ENCODE measurements around the gene KRTDAP. TPM values are rescaled to one million over a fixed set of nuclear protein-coding genes. Genes with fewer than 3 reads are reported as not detected.
A peak's percentile ranks its signal among the peaks of the same experiment; 100 is the strongest.
"Not testable (repeated sequence)": the region's sequence is repeated elsewhere in the genome, so short reads cannot be mapped to it uniquely, and the experiment has no call there.

KRTDAP gene
- polyA plus RNA-seq, 3 donors: 0.40 to 1.5 (median 1.1) TPM

DNA sequence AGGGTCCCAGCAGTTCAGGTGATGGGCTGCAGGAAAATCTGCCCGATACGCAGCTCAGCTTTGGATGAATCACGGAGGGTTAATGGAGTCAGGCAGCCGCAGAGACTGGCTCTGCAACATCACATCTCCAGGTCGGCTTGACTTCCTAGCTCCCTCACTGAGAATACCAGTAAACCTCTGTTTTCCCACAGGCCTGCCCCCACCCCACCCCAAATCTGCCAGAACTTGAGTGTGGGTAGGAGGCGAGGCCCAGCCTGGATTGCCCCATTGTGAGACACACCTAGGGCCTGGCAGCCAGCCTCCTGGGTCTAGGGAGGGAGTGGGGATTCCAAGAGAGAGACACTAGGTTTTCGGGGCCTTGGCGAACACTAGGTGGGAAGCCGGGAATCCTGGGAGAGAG lies 3.7 kb upstream of the KRTDAP start:
- DNase-seq (ENCODE audit: extremely low read depth in 1 of 11, low read depth in 9 of 11, low spot score in 4 of 11): no peak

DNA sequence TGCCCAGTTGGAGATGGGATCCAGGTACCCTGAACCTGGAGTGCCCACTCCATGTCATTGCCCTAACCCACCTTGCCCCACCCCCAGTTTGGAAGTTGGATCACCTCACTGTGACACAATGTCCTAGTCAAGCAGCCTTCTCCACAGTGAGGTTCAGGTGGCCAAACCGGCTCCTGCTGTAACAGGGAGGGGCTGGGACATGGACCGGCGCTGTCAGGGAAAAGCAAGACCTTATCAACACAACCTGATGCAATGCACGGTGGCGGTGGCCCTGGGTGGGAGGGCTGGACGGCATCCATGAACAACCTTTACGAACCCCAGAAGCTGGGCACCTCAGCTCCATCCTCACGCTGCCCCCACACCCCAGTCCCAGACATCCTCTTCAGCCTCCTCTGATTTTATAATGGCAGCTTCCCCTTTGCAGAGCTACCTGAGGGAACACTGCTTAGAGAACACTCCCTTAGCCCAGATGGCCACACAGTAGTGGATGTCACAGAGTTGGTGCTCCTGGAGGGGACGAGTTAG lies 1.6 kb upstream of the KRTDAP start:
- no peak for DNase-seq (ENCODE audit: extremely low read depth in 1 of 11, low read depth in 9 of 11, low spot score in 4 of 11)

DNA sequence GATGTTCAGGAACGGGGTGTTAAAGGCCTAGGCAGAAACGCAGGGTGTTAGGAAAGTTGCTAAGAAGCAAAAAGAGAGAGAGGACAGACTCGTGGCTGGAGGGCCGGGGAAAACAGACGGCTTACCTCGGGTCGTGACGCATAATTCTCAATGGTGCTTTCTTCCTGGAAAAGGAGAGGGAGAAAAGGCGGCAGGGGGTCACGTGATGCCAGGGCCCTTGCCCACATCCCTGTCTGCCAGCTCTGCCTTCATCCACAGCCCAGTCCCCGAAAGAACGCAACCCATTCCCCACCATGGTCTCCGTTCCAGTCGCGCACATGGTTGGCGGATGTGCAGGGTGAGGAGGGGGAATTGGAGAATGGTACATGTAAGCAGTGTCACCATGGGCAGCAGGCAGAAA lies 1.6 kb downstream of the KRTDAP start:
- no peak for DNase-seq (ENCODE audit: extremely low read depth in 1 of 11, low read depth in 9 of 11, low spot score in 4 of 11)

DNA sequence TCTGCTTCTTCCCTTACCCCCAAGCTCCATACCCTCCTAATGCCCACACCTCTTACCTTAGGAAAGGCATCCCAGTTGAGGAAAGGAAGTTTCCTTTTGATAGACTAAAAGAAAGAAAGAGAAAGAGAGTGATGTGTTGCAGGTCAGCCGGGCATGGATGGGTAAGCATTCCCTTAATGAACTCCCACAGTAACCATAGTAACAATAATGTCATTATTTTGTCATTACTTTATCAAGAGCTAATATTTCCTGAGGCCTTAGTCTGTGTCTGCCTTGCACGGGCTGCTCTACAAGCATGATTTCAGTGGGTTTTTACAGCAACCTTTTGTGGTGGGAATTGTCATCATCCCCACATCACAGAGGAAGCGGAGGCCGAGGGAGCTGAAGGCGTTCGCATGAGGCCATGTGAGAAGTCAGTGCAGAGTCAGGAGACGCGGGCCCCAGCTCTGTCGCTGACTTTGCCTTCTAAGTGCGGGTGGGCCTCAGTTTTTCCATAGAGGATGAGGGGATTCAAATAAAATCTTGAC lies 2.5 kb downstream of the KRTDAP start:
- no peak for DNase-seq (ENCODE audit: extremely low read depth in 1 of 11, low read depth in 9 of 11, low spot score in 4 of 11)

DNA sequence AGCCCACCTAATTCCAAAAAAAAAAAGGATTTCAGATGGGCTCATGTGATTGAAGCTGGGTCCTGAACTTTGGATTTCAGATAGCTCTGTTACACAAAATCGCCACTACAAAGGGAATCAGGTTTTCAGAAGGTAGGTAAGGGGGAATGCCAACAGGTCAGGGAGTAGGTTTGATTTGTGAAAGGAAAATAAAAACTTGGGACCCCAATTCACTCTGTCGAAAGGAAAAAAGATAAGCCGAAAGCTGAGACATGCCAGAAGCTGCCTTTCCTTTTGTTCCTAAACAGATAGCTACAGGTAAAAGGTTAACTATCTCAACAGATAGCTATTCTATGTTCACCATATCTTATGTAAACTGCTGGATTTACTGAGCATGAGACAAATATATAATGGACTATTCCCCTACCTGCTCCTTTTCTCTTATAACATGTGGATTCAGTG lies 4.0 kb downstream of the KRTDAP start:
- no peak for DNase-seq (ENCODE audit: extremely low read depth in 1 of 11, low read depth in 9 of 11, low spot score in 4 of 11)

DNA sequence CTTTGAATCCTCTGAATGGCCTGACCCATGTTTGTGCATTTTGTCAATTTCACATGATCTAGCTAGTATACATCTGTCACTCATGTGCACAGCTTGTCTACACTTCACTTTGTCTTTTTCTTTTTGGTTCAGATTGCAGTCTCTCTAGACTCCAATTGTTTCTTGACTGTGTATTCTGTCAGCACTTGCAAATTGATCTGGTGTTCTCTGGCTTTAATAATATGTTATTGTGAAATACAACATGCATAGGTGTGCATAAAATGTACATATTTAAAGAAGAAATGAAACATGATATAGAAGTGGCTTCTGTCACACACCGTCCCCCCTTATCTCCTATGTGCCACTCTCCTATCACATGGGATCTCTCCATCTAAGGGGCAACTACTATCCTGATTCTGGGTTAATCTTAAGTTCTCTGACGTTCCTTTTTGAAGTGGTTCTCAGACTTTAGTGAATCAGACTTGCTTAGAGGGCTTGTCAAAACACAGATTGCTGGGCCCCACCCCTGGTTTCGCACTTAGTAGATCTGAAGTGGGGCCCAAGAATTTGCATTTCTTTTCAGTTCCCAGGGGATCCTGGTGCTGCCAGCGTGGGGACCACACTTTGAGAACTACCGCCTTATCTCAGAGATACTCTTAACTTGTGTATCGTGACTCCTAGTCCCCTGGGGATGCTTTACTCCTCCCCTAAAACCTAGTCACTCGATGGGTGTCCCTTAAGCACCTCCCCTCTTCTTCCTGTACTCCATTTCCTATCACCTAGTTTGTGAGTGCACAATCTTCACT lies 5.8 kb downstream of the KRTDAP start:
- no peak for DNase-seq (ENCODE audit: extremely low read depth in 1 of 11, low read depth in 9 of 11, low spot score in 4 of 11)

DNA sequence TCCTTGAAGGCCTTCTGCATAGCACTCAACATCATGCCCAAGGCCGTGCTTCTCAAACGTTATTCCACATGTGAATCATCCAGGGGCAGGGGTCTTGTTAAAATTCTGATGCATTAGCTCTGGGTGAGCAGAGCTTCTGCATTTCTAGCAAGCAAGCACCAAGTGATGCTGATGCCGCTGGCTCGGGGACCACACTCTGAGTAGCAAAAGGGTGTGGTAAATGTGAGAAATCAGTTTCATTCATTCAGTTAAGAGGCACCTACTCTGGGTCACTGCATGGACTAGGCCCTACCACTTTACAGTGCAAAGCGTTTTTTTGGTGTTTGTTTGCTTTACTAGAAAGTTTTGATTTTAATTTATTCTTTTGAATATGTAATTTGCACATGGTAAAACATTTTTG lies 7.2 kb downstream of the KRTDAP start:
- no peak for DNase-seq (ENCODE audit: extremely low read depth in 1 of 11, low read depth in 9 of 11, low spot score in 4 of 11)

DNA sequence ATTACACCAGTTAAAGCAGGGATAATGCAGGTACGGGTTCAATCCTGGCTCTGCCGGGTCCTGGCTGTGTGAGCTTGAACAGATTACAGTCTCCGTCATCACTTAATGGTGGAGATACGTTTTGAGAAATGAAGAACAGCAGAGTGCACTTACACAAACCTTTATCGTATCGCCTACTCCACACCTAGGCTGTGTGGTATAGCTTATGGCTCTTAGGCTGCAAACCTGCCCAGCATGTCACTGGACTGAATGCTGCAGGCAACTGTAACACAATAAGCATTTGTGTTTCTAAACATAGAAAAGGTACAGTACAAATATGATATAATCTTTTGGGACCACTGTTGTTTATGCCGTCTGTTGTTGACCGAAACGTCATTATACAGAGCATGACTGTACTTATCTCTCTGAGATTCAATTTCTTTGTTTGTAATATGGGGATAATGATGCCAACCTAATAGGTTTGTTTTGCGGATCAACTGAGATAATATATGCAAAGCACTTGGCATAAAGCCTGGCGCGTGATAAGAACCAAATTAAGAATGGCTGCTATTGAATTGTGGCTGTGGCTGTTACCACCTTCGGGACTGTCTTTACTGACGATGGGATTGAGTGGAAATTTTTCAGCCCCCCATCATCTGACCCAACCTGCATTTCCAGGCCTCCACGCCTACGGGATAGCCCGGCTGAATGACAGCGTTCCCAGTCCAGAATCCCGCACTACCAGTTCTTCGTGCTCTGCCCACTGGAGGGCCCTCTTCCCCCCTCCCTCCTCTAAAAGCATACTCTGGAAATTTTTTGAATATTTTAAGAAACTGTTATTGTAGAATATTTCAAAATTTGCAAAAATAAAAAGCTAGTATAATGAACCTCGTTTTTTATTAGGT lies 11.2 kb downstream of the KRTDAP start:
- no peak for DNase-seq (ENCODE audit: extremely low read depth in 1 of 11, low read depth in 9 of 11, low spot score in 4 of 11)

DNA sequence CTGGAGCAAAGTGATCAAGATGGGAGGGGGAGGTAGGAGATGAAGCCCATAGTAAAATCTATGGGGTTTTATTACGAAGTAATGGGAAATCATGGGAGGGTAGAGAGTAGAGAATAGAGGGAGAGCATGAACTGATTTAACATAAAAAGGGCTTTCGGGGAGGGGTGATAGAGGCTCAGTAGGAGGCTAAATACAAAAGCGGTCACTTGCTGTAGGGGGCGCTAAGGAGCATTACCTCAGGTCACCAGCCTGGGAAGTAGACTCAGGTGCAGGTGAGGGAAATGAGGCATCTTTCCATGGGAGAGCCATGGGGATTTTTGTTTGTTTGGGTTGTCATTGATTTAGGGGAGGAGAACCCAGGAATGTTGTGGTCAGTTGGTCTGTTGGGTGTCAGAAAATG lies 14.1 kb downstream of the KRTDAP start:
- DNase-seq (ENCODE audit: extremely low read depth in 1 of 11, low read depth in 9 of 11, low spot score in 4 of 11): no peak

DNA sequence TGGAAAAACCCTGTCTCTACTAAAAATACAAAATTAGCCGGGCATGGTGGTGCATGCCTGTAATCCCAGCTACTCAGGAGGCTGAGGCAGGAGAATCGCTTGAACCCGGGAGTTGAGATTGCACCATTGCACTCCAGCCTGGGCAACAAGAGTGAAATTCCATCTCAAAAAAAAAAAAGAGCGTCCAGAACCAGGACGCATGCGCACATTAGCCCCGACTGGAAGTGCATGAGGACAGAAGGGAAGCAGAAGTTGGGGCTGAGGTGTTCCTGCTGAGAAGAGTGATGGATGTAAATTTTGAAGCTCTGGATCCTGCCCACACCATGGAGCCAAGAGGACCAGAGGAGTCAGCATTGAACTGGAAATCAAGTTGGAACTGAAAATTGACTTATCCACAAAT lies 15.7 kb downstream of the KRTDAP start:
- DNase-seq (ENCODE audit: extremely low read depth in 1 of 11, low read depth in 9 of 11, low spot score in 4 of 11): not testable (repeated sequence)

DNA sequence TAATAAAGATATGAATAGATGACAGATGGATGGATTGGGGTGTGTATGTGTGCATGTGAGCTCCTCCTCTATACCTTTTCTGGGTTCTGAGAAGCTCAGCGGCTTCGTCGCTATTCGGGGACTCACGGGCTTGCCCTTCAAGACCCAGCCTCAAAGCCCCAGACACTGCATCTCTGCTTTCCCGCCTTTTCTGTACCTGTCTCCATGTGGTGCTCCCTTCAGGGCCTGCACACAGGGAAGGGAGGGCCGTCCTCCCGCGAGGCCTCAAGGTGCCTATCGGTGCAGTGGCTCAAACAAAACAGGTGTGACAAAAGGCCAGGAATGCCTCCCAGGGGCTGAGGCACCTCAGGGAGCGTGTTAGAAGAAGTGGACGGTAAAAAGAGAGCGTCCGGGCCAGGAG lies 16.2 kb downstream of the KRTDAP start:
- no peak for DNase-seq (ENCODE audit: extremely low read depth in 1 of 11, low read depth in 9 of 11, low spot score in 4 of 11)

DNA sequence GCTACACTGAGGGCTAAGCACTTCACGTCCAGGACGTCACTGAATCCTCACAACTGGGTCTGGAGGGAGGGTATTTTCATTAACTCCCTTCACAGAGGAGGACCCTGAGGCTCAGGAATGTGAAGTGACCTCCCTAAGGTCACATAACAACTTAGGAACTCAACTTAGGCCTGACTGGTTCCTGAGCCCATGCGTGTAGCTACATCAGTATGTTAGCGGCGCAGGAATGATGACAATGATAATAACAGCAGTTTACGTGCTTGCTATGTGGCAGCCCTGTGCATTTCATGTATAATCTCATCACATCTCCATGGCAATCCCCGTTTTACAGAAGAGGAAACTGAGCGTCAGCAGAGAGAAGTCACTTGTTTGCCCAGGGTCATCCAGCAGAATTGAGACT lies 18.3 kb downstream of the KRTDAP start:
- DNase-seq (ENCODE audit: extremely low read depth in 1 of 11, low read depth in 9 of 11, low spot score in 4 of 11): no peak

DNA sequence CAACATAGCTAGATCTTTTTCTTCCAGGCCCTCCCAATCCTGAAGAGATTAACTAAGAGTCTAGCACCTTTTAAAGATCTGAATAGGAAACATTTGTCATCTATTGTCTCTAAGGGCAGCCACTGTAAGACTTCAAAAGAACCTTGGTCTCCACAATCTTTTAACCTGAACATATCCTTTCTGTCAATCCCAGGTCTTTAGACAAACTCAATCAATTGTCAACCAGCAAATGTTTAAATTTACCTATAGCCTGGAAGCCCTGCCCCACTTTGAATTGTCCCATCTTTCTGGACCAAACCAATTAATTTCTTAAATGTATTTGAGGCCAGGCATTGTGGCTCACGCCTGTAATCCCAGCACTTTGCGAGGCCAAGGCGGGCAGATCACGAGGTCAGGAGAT lies 19.2 kb downstream of the KRTDAP start:
- DNase-seq (ENCODE audit: extremely low read depth in 1 of 11, low read depth in 9 of 11, low spot score in 4 of 11): not testable (repeated sequence)

DNA sequence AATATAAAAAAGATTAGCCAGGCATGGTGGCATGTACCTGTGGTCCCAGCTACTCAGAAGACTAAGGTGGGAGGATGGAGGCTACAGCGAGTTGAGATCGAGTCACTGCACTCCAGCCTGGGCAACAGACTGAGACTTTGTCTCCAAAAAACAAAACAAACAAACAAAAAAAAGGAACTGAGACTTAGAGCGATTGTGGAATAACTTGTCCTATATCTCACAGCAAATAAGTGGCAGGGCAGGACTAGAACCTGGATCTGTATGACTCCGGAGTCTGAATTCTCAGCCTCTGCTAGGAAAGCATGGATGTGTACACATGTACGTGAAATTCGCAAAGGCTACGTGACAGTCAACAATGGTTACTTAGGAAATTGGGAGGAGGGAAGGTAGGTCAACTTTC lies 20.1 kb downstream of the KRTDAP start:
- DNase-seq (ENCODE audit: extremely low read depth in 1 of 11, low read depth in 9 of 11, low spot score in 4 of 11): no peak

DNA sequence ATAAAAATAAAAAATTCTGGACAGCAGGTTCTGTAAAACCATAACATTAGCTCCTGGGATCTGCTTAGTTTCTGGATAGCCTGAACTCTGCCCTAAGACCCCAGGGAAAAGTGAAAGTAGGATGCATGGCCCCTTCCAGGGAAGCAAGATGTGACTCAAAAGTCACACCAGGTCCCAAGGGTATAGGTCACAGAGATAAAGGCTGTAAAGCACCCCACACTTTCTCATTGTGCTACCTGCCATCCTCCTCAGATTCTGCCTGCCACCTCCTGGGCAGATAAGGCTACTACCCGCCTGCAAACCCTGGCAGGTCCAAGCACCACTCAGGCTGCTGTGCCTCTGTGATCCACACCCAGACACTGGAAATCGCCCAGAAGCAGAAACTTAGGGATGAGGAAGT lies 21.6 kb downstream of the KRTDAP start:
- DNase-seq (ENCODE audit: extremely low read depth in 1 of 11, low read depth in 9 of 11, low spot score in 4 of 11): peak in 1 of 11 donors; percentile 28

DNA sequence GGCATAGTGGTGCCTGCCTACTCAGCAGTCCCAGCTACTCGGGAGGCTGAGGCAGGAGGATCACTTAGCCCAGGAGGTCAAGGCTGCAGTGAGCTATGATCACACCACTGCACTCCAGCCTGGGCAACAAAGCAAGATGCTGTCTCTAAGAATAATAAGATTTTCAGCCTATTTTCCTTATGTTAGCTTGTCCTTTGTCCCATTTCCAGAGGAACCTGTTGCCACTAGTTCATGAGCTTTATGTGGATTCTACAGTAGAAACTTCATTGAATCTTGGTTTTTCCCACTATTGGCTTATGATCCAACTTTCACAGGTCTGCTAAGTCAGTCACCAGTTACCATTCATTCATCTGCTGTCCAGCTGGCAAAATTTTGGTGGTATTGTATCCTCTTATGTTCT lies 24.0 kb downstream of the KRTDAP start:
- DNase-seq (ENCODE audit: extremely low read depth in 1 of 11, low read depth in 9 of 11, low spot score in 4 of 11): no peak

DNA sequence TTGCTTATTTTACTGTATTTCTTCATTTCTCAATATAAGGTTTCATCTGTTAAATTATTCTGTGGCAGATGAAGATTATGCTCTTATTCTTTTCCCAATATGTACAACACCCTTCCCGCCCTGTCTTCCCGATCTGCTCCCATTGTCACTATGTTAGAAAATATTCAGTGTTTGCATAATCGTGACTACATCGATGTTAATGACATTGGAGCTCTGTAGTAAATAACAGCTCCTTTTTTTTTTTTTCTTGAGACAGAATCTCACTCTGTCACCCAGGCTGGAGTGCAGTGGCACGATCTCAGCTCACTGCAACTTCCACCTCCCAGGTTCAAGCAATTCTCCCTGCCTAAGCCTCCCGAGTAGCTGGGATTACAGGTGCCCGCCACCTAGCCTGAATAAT lies 27.3 kb downstream of the KRTDAP start:
- not testable (repeated sequence) for DNase-seq (ENCODE audit: extremely low read depth in 1 of 11, low read depth in 9 of 11, low spot score in 4 of 11)

DNA sequence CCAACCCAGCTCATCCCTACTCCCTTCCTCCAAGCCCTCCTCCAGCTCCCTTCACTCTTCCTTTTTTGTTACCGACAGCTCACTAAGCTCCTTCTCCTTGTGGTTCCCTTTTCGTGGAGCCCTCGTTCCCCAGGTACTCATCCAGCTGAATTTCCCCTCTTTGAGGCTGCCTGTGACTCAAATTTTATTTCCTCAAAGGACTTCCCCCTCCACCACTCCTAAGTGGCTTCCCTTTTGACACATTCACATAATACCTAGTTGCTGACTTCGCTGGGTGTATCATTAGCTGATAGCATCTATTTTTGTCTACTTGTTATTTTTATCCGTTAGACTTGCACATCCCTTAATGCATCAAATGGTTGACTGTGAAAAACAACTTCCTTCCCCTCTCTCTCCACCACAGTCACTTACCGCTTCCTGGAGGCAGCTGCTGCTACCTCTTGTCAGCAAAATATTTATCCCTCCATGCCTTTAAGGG lies 27.7 kb downstream of the KRTDAP start:
- no peak for DNase-seq (ENCODE audit: extremely low read depth in 1 of 11, low read depth in 9 of 11, low spot score in 4 of 11)

DNA sequence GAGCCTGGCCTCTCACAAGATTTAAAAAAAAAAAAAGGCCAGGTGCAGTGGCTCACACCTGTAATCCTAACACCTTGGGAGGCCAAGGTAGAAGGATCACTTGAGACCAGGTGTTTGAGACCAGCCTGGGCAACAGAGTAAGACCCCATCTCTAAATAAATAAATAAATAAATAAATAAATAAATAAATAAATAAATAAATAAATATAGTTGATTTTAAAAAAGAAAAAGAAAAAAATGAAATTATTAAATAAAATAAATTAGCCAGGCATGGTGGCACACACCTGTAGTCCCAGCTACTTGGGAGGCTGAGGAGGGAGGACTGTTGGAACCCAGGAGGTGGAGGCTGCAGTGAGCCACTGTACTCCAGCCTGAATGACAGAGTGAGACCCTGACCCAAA lies 28.5 kb downstream of the KRTDAP start:
- DNase-seq (ENCODE audit: extremely low read depth in 1 of 11, low read depth in 9 of 11, low spot score in 4 of 11): not testable (repeated sequence)

DNA sequence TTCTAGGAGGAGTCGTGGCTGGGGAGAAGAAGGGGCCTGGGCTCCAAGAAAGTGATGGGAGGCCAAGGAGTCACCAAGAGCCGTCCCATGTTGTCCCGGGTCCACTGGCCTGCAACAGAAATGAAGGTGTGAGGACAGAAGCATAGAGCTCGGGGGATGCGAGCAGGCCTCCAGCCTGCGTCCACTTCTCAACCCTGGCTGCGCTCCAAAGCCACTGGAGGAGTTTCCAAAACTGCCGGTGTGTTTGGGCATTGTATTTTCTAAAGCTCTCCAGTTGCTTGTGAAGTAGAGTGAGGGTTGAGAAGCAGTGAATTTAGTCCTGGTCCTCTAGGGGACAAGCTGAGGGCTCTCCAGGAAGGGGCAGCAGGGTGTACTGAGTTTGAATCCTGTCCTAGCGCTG lies 29.2 kb downstream of the KRTDAP start:
- DNase-seq (ENCODE audit: extremely low read depth in 1 of 11, low read depth in 9 of 11, low spot score in 4 of 11): no peak

All from renal cortex interstitium (tissue), 11 donors.